M059J (cell line): ENCODE measurements around the gene GNG10. TPM values are rescaled to one million over a fixed set of nuclear protein-coding genes. Genes with fewer than 3 reads are reported as not detected.
"Not testable (repeated sequence)": the region's sequence is repeated elsewhere in the genome, so short reads cannot be mapped to it uniquely, and the experiment has no call there.

Experiments
- DNase-seq: peaks from one replicate; pipeline ENCODE4 v3.0.0-alpha.2; 2012; ENCODE audit warnings: low read depth
- total RNA-seq: library from RNA; depleted of rRNA; stranded (reverse); fragments of >200 nt; shearing (Covaris generic); gene quantifications from 2 replicates; pipeline ENCODE4 v1.2.3, GENCODE V29; 2014; rRNA removed

GNG10 gene
- total RNA-seq: 139 and 156 TPM in 2 replicates

DNA sequence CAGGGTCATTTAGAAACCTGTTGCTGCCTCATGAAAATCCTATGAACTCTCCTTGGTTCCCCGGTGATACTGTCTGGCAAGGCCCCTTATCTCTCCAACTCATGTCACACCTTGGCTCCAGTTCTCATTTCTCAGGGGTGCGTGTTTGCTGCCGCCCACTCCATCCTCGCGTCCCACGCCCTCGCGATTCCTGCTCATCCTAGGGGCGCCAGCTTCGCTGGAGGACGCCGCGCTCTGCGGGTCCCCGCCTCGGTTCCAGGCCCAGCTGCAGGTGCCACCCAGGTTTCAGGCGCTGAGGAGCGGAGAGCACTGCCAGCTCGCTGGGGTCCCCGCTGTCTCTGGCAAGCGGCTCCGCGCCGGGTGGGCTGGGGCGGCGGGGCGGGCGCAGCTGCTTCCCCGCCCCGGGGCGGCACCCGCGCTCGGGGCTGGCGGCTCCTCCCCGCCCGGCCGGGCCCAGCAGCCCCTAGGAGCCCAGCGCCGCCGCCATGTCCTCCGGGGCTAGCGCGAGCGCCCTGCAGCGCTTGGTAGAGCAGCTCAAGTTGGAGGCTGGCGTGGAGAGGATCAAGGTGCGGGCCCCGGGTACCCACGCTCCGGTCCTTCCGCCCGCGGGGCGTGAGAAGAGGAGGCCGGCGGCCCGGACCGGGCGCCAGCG is at the start of gene GNG10:
GNG10 (plus strand) TSS at position 456 of the 652 bp plus-strand sequence; CDS start at position 486, 30 bp downstream.
- peak; percentile 57 for DNase-seq

DNA sequence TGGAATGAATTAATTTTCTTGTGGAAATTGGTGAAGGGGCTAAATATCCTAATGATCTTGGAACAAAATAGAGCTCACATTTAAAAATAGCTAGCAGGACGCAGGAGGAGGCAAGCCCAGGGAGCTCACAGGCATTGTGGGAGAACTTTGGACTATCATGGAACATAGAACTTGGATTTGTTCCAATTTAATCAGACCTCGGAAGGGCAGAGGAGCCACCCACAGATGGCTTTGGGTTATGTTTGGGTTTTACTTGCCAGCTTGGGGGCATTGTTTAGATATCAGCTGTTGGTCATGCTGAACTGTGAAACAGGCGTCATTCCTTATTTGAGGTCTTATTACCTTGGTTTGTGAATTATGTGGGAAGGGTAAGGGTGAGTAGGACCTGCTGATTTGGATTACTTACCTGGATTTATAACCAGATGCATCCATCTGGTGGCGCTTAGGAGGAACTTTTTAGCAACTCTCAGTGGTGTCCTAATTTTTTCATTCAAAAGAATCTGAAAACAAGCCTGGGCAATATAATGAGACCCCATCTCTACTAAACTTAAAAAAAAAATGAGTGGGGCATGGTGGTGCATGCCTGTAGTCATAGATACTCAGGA is 47.9 kb upstream of the GNG10 start:
- DNase-seq: peak; percentile 5

DNA sequence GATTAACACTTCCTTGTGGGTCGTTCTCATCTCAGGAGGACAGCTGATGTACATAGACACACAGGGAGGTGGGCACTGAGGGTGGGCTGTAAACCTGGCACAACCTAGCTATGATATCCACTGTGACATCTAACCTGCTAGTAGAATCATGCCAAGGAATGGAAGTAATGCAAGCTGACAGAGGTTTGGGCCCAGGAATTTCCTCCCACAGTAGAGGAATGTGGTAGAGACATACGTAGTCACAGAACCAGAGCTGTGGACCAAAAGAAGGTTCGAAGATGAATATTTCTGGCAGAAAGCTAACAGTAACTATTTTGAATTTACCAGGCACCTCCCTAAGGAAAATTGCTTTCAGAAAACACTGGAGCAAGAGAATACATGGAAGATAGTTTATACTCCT is 45.5 kb upstream of the GNG10 start:
- DNase-seq: no peak

DNA sequence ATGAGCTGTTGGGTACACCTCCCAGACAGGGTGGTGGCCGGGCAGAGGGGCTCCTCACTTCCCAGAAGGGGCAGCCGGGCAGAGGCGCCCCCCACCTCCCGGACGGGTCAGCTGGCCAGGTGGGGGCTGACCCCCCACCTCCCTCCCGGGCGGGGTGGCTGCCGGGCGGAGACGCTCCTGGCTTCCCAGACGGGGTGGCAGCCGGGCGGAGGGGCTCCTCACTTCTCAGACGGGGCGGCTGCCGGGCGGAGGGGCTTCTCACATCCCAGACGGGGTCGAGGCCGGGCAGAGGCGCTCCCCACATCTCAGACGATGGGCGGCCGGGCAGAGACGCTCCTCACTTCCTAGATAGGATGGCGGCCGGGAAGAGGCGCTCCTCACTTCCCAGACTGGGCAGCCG is 44.1 kb upstream of the GNG10 start:
- not testable (repeated sequence) for DNase-seq

DNA sequence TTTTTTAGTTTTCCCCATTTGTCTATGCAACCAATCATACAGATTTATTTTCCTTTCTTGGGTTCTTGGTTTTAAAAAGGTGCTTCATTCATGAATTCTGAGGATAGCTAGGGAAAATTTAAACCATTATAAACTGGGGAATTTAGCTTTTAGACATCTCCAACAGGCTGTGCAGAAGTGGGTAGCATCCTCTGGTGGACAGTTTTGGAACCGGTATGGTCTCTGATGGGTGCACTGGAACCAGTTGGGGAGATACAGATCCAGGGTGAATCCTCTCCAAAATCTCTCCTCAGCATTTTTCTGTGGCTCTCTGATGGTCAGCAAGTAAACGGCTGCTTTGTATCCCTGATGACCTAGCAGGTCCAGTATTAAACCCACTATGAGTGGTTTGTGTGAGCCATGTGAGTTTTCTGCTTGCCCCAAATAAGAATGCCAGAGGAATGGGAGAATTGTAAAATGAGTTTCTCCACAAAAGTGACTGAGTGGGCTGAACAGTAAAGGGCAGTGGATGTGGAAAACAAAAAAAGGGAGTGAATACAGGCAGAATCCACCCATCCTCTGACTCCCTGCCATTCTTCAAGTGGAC is 39.4 kb upstream of the GNG10 start:
- peak; percentile 45 for DNase-seq

DNA sequence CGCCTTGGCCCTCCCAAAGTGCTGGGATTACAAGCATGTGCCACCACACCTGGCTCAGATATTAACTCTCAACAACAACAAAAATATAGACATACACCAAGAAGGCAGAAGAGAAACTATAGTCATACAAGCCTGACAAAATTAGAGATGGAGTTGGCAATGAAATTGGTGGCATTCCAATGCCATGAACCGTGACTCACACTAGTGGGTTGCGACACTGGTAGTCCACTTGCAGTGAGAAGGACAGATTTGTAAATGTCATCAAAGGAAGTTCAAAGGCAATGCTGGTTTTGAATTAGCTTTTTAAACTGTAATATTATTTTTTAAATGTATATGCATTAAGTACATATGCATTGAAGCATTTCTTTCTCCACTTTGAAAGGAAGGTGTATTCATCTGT is 38.8 kb upstream of the GNG10 start:
- DNase-seq: peak; percentile 92

DNA sequence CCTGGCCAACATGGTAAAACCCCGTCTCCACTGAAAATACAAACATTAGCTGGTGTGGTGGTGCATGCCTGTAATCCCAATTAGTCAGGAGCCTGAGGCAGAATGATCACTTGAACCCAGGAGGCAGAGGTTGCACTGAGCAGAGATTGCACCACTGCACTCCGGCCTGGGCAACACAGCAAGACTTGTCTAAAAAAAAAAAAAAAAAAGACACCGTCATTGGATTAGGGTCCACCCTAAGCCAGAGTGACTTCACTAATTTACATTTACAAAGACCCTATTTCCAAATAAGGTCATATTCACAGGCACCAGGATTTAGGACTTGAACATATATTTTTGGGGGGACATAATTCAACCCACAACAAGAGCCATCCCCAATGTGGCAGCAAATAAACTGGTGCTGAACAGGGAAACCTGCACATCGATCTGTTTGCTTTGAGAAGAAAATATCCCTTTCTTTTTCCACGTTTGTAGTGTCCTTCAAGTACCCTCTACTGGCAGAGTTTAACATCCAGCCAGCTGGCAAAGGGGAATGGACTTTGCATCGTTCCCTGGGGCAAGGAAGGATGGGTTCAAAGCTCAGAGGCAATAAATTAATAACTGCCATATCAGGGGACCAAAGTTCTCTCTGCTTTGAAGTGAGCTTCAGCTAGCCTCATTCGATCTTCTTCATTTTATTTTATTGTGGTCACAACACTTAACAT is 34.0 kb upstream of the GNG10 start:
- DNase-seq: peak; percentile 73

DNA sequence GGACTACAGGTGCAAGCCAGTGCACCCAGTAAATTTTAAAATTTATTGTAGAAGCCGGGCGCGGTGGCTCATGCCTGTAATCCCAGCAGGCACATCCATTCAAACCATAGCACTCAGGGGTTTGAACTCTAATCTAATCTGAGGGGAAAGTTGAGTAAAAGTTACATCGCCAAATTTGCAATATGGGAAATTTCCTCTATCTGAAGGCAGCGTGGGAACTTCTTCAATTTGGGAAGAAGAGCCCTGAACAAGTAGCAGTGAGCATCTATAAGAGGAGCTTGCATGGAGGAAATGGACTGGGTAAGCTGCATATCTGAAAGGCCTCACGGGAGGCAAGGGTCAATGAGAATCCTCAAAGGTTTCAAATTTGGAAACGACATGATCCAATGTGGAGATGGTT is 33.0 kb upstream of the GNG10 start:
- no peak for DNase-seq

DNA sequence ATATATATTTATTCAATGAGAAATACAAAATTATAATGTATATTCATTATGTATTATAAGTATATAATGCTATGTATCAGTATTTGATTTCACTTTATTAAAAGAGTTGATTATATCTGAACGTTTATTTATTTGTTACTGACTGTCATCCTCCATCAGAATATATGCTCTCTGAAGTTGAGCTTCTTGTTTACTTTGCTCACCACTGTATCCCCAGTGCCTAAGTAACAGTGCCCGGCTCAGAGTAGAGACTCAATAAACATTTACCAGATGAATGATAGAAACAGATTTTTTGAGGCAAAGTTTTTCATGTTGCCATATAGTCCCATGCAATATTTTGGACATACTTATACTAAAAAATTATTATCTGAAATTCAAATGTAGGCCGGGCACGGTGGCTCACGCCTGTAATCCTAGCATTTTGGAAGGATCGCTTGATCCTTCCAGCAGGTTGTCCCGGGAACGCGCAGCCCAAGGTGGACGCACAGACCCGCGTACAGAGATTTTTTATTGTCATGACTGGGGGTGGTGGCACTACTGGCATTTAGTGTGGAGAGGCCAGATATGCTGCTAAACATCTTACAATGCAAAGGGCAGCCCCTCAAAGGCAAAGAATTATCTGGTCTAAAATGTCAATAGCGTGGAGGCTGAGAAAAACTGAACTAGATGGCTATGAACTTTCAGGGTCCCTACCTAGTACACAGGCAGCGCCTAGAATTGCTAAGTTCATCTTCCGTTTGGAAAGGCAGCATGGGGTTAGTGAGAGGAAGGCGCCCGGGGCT is 31.0 kb upstream of the GNG10 start:
- no peak for DNase-seq

DNA sequence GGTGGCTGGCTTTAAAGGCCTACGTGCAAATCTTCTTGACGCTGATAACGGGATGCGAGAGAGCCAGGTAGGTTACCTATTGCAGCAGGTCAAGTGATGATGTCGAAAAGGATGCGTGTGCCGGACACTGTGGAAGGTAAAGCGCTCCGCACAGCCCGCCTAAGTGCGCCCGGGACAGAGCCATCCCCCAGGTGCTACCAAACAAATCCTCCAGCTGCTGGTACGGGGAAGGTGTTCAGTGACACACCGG is 30.5 kb upstream of the GNG10 start:
- no peak for DNase-seq

GRCh38 chr9:111631214-111631971 is 30.0 kb upstream of the GNG10 start, which contains the start of gene DNAJC25:
TSS of gene DNAJC25 (plus strand) at chr9:111631334. CDS start at chr9:111631408, 74 bp downstream.
- peak; percentile 99 for DNase-seq

DNA sequence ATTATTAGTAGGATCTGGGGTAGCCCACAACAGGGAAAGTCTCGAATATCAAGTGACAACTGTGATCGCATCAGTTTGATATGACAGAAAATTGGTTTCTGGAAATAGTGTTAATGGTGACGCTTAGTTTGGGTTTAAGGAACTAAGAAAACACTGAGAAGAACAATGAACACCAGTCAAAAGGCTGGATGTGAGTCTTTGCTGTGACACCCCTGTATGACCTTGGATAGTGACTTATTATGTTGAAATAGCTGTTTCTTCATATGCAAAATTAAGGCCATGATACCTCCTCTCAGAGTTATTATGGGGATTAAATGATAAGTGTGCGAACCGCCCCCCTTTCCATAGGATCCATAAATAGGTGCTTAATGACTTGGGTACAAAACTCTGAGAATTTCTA is 29.3 kb upstream of the GNG10 start:
- peak; percentile 10 for DNase-seq

- DNase-seq: no peak
These were observed 28.6 kb upstream of the GNG10 start for GRCh38 chr9:111632695-111633388.

GRCh38 chr9:111633389-111633736 is 28.0 kb upstream of the GNG10 start:
- no peak for DNase-seq

- DNase-seq: no peak
These were observed 26.5 kb upstream of the GNG10 start for GRCh38 chr9:111634860-111635259.

DNA sequence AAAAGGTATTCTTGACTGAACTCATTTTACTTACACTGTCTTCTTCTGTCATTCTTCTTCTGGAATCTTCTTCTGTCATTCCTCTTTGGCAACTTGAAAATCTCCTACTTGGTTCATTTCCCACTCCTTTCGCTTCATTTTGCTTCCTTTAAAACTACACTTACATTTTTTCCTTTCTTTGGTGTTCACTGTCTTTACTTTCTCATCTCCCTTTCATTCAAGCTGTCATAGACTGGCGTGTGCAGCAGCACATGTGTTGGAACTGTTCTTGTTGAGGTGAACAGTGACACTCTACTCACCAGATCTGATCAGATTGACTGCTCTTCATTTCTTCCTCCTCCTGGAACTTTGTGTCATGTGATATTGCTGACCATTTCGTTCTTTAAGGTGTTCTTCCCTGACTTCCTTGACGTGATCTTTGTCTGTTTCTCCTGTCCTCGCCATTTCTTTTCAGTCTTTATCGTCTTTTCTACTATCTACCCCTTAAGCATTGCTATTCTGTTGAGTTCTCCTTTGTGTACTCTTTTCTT is 23.9 kb upstream of the GNG10 start:
- no peak for DNase-seq

DNA sequence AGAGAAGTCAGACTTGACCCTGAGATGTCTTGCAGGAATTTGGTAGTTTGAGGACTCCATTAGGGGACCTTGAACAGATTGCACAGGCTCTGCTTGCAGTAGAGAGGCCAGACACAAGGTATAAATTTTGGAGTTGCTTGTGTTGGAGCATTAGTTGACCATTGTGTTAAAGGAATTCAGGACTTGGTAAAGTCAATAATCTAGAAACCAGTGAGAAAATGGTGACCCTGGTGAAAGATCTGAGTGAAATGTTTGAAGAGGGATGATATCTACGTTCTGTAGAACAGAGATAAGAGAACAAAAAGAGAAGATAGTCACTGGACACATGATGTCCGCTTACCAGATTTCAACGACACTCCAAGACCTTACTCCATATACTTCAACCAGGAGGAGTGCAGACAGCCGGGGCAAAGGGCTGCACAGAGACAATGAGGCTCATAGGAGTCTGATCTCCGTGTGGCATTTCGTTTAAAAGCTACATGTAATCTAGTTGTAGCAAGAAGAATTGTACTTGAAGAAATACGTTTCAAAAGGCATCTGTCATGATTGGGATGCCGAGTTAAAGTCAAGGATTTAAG is 17.1 kb upstream of the GNG10 start:
- no peak for DNase-seq

GRCh38 chr9:111645806-111646205 is 15.6 kb upstream of the GNG10 start:
- DNase-seq: peak; percentile 32

GRCh38 chr9:111646417-111646816 is 15.0 kb upstream of the GNG10 start:
- no peak for DNase-seq

- peak; percentile 32 for DNase-seq
These were observed 13.3 kb upstream of the GNG10 start for GRCh38 chr9:111648066-111648465.
